ENCODE data around the gene FAHD1.

FAHD1 gene

DNA sequence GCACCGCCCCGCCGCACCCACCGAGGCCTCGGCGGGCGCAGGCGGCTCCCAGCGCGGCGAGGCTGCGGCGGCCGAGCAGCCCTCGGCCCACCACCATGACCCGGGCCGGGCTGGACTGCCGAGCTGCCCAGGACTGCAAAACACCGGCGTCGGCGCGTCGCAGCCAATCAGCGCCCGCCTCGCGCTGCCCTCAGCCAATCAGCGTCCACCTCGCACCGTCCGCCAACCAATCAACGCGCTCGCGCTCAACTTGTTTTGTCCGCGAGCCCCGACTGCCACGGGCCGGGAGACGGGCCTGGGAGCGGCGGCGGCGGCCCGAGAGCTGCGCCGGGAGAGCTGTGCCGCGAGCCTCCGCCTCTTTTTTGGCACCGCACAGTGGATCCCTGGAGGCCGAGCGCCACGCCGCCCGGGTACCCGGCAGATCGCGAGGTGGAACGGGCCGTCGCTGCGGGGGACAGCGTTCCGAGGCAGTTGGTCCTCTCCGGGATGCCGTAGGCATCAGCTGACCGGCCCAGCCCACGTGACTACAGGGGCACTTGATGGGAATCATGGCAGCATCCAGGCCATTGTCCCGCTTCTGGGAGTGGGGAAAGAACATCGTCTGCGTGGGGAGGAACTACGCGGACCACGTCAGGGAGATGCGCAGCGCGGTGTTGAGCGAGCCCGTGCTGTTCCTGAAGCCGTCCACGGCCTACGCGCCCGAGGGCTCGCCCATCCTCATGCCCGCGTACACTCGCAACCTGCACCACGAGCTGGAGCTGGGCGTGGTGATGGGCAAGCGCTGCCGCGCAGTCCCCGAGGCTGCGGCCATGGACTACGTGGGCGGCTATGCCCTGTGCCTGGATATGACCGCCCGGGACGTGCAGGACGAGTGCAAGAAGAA is at the start of gene FAHD1, which contains the start of gene HAGH:
FAHD1 (plus strand) TSS at position 516 of the 883 bp plus-strand sequence; CDS start at position 549, 33 bp downstream.
HAGH (minus strand) TSS at position 135 of the 883 bp plus-strand sequence; CDS start at position 97, 38 bp downstream.
- peak; percentile 92 for DNase-seq

DNA sequence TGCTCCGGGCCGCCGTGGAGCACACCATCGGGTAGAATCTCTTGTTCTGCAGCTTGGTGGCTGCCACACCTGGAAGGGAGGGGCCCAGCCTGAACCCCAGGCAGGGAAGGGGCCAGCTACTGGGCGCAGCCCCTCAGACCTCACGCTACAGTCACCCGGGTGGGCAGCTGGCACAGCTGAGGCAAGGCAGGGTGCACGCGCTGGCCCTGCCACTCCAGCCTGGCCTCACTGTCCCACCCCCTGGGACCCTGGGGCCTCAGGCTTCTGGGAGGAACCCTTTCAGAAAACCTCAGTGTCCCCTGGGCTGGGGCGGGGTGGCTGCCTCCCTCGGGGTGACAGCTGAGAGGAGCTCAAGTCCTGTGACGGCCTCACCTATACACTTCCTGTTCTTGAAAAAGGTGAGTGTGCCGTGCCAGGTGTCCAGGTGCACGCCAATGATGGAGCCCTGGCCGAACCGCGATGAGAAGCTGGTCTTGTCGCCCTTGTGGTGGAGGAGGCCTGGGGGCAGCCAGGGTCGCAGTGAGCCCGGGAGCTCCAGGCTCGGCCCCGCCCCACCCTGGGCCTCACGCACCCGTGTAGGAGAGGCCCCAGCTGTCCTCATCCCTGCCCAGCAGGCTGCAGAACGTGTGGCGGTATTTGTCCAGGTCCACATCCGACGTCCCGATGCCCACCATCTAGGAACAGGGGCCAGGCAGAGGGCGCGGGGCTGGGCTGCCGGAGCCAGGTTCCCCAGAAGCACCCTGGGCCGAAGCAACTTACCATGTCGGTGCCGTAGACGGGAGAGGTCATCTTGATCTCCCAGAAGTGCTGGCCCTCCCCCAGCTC is 49.4 kb upstream of the FAHD1 start:
- DNase-seq: no peak

DNA sequence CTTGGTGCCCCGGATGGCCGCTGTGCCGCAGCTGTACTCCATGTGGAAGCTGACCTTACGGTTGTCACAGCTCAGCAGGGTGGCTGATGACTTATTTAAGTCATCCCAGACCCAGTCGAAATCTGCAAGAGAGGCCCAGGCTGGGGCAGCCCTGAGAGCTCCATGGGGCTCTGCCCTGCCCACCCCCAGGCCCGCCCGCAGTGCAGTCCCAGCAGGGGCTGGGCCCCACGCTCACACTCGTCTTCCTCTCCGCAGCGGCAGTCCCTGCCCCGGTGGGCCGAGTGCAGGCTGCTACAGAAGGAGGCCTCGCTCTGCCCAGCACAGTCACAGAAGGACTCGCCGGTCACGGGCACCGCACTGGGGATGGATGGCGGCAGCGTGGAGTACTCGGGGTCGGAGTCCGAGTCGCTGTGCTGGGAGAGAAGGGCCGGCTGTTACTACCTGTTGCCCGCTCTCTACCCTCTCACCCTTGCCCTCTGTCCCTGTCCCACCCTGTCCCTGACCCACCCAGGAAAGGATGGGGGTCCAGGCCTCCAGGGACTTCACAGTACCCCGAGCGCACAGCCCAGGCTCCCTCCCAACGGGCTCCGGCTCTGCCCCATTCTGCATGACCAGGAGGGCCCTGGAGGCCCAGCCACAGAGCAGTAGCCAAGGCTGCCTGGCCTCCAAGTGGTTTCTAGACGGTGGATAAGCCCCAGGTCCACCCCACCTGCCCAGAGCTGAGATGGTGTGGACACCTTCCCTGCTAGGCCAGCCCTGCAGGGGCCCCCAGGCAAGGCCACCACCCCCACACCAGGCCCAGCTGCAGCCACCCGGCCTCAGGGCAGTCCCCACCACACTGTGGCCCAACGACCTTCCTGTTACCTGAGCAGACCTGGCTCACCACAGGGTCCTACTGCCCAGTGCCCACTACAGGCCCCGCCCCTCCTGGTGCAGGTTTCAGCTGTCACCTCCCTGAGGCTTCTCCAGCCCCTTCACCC is 48.5 kb upstream of the FAHD1 start:
- DNase-seq: no peak

DNA sequence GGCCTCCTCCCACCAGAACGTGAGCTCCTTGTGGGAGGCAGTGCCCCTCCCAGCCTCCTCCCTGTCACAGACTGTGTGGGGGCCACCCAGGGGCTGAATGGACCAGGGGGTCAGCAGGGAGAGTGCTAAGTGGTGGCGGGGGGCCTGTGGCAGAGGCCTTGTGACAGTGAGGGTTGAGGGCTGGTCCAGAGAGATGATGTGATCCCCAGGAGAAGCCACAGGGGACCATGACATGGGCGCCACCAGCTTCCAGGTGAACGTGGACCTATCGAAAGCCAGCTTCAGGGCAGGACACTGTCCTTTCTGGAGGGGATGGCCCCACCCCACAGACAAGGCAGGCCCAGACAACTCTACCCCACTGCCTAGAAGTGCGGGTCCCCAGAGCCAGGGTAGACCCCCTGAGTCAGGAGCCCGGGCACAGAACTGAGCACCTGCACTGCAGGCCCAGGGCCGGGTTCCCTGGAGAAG is 47.7 kb upstream of the FAHD1 start:
- no peak for DNase-seq

DNA sequence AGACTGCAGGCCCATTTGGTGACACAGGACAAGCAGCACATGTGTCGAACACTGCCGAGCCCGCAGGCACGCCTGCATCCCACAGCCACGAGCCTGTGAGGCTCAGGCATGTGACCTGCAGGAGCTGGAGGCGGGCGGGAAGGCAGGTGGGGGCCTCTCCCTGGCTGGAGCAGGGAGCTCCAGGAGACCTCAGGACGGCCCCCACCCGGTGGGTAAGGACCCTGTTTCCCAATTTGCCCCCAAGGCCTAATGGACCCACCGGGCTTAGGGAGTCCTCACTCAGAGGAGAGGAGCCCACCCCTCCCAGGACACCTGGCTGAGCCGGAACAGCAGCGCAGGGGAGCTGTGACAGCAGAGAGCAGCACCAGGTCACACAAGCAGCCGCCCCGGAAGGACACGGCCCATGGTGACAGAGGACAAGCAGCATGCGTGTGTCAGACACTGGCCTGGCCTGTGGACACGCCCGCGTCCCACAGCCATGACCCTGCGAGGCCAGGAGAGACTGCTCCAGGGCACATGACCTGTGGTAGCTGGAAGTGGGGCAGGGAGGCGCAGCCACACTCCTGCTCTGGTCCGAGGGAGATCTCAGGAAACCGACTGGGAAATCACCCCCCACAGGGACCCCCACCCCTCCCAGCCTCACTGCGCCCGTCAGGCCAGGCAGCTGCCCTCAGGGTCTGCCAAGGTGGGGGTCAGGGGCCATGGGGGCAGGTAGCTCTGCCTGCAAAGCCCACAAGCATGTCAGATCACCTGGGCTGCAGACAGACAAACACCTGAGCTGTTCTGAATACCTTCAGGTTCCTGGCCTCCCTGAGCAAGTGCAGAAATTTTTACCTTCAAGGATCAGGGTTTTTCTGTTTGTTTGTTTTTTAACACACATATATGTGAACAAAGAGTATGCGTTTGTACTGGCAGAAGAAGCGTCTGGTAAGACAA is 47.0 kb upstream of the FAHD1 start:
- no peak for DNase-seq

DNA sequence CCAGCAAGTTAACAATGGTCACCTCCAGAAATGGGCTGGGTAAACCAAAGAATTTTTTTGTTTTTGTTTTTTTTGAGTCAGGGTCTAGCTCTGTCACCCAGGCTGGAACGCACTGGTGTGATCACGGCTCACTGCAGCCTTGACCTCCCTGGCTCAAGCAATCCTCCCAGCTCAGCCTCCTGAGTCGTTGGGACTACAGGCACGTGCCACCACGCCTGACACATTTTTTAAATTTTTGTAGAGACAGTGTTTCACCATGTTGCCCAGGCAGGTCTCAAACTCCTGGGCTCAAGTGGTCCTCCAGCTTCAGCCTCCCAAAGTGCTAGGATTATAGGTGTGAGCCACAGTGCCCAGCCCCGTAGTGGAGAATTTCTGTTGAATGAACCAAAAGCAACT is 46.3 kb upstream of the FAHD1 start:
- DNase-seq: no peak

DNA sequence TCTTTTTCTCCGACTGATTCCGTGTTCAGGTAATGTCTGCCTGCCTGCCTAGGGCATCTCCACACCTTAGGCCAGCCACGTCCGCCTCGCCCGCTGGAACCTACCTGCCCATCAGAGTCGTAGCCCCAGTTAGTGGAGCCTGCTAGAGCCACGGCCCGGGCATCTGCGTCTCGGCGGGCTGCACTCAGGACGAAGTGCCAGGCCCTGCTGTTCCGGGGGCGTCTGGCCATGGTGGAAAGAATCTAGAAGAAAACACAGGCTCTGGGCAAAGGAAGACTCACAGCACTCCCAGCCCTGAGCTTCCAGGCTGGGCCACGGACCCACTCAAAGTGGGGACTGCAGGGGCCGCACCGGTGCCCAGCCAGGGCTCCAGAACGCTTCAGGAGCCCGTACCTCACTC is 45.8 kb upstream of the FAHD1 start:
- no peak for DNase-seq

DNA sequence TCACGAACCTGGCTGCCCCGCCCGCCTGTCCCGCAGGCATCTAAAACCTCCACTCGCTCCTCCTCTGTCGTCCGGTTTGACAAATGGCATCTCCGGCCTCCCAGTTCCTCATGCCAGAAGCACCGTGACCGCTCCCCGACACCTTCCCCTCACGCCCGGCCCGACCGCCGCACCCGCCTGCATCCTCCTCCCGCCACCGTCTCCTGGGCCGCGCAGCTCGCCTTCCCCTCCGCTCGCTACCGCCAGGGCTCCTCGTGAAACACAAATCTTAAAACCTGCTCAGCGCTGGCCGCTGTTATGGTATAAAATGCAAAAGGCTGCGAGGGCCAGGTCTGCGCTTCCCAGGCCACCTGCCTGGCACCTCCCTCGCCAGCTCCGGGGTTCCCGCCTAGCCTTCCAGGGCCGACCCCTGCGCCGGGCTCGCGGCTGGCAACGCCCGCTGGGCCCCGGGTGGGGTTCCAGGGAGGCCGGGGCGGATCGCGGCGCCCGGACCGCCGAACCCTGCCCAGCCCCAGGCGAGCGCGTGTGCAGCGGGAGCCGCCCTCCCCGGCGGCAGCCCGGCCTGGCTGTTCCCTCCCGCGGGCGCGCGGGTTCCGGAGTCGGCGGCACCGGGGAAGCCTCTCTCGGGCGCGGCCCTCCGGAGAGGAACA is 45.1 kb upstream of the FAHD1 start:
- DNase-seq: no peak

DNA sequence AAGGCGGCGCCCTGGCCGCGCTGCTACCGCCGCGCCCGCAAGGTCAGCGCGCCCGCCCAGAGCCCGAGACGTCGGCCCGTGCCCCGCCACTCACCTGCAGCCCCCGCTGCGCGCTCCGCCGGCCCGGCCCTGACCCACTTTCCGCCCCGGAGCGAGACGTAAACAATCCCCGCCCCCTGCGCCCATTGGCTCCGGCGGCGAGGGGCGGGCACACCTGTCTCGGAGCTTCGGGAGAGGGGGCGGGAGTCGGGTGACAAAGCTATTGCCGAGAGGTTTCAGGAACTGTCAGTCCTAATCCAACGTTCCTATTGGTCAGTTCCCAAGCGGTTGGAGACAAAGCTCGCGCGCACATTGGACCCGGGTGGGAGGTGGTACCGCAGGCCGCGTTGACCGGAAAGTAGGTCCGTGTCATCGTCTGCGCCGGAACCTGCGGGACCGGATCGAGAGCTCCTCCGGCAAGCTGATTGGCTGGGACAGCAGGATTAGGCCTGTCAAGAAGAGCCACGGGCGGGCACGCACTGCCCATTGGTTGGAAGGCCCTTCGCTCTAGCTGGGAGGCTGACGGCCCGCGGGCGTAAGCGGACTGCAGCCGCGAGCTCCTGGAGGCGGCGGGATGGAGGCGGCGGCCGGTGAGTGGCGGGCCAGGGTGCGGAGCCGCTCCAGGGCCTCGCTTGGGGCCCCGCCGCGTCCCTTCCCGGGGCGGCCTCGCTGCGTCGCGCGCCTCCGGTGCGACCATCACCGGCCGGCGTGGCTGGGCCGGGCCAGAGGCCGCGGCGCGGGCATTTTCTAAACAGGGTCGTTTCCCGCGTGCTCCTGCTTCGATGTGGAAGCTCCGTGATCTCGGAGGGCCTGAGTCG is 44.4 kb upstream of the FAHD1 start, which contains the start of the genes NUBP2 and SPSB3:
NUBP2 (plus strand) TSS at position 553 of the 857 bp plus-strand sequence; CDS start at position 614, 61 bp downstream.
SPSB3 (minus strand) TSS at position 164 of the 857 bp plus-strand sequence. CDS start 1,088 bp downstream, outside the sequence.
- peak; percentile 100 for DNase-seq

DNA sequence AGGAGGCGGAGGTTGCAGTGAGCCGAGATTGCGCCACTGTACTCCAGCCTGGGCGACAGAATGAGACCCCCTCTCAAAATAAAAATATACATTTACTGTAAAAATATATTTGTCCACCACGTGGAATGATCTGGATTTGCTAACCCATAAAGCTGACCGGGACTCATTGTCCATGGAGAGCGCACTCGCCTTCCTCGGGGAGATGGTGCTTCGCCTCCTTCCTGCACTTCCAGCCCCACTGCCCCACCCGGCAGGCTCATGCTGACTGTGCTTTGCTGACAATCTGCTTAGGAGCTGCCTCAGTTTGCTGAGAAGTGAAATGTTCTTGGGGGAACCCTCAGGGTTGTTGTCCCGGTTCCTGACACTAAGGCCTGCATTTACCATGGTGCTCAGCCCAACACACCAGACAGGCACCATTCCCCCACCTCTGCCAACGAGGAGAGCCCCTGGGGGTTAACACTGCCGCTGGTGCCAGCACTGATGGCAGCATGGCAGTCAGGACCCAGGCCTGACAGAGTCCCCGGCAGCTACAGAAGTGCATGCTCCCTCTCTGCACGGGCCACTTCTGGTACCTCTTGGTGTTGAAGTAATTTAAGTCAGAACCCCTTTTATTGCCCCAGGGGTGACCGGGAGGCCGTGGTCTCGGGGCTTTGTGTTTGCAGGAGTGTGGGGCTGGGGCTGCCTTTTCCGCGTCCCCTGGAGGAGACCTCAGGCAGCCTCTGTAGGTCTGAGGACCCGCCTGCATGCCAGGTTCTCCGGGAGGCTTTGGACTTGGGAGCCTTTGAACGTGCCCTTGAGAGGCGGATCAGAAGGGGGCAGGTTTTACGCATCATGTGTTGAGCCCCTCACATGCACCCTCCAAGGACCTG is 41.8 kb upstream of the FAHD1 start:
- DNase-seq: no peak

DNA sequence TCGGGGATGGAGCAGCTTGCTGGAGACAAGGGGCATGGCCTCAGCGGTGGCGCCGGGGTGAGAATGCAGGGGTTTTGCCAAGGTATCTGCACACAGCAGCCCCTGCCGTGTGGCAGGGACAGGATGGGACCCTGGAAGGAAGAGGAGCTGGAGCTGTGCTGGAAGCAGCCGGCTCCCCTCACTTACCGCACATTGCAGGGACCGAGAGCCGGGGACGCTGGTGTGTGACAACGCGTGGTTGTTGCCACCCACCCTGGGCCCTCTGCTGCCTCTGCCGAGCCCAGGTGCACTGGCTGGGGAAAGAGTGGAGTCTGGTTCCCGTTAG is 41.2 kb upstream of the FAHD1 start:
- no peak for DNase-seq

DNA sequence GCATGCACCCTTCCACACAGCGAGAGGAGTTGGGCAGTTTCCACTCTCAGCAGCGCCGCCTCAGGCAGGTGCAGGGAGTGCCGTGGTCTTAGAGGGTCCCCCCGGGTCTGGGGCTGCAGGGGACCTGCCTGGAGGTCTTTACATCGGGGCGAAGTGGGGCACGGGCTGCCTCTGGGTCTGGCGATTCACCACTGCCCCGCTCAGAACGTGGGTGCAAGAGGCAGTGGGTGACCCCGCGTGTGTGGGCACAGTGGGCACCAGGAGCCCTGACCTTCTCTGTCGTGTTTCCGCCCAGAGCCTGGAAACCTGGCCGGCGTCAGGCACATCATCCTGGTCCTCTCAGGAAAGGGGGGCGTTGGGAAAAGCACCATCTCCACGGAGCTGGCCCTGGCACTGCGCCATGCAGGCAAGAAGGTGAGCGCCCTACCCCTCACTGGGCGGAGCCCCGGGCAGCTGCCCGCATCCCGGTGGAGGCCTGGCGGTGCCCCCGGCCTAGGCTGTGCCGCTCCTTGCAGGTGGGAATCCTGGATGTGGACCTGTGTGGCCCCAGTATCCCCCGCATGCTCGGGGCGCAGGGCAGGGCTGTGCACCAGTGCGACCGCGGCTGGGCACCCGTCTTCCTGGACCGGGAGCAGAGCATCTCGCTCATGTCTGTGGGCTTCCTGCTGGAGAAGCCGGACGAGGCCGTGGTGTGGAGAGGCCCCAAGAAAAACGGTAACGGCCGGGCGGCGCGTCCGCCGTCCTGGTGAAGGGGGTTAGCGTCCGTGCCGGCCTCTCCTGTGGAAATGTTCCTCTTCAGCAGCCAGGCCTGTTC is 40.6 kb upstream of the FAHD1 start:
- no peak for DNase-seq

DNA sequence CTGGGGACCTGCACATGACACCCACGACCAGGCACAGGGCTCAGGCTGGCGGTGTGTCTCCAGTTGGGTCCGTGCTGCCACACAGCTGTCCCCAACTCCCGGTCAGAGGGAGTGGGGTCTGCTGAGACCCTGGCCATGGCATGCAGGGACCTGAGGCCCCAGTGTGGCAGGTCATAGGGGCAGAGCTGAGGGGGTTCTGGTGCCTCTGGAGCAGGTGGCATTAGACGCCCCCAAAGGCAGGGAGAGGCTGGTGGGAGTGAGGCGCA is 40.0 kb upstream of the FAHD1 start:
- DNase-seq: no peak

DNA sequence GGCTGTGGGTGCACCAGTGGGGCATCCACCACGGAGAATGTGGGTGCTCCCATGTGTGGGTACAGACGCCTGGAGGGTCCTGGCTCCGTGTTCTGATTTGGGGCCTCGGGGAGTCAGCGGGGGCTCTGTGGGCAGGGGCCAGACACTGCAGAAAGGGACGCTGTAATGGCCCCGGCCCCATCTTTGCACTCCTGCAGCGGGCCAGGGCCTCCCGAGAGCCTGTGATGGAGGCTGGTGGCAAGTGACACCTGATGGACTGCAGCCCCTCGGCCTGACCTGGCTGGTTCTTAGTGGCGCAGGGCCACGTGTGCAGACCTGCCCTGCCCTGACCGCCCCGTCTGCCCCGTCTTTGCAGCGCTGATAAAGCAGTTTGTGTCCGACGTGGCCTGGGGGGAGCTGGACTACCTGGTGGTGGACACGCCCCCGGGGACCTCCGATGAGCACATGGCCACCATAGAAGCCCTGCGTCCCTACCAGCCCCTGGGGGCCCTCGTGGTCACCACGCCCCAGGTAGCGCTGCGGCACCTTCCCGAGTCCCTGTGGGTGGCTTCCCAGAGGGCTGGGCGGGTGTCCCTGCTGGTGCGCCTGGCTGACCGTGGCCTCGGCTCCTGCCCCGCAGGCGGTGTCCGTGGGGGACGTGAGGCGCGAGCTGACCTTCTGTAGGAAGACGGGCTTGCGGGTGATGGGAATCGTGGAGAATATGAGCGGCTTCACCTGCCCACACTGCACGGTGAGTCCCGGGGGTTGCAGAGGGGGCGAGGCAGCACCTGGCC is 39.5 kb upstream of the FAHD1 start:
- no peak for DNase-seq

DNA sequence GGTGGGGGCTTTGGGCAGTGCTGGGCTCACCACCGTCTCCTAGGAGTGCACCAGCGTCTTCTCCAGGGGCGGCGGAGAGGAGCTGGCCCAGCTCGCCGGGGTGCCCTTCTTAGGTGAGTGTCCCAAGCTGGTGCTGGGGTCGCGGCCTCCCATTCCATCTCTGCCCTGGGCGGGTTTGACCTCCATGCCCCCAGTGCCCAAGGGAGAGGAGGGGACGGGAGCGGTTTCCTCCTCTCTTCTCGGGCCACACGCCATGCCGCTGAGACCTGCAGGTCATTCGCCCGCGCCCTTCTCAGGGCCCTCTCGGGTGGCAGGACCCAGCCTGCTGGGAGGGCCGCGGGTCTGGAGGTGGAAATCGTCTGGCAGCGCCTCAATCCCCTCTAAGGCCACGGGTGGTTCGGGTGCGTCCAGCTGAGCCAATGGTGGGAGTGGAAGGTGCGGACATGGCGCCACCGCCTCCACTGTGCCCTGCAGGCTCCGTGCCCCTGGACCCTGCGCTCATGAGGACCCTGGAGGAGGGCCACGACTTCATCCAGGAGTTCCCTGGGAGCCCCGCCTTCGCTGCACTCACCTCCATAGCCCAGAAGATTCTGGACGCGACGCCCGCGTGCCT is 38.8 kb upstream of the FAHD1 start:
- DNase-seq: no peak

DNA sequence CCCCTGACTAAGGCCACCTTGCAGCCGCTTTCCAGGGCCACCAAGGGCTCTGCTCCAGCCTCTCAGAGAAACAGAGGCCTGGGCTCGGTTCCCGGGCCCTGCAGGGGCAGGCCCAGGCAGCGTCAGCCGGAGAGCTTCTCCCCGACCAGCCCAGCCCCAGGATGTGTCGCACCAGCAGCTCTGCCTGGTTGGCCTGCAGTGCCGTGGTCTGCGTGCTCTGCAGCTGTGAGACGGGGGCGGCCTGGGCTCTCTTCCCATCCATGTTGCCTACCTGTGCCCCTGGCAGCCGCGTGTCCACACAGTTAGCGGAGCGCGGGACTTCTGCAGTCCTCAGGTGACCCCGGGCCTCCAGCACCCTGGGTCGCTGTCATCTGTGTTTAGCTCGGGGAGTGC is 38.3 kb upstream of the FAHD1 start:
- no peak for DNase-seq

DNA sequence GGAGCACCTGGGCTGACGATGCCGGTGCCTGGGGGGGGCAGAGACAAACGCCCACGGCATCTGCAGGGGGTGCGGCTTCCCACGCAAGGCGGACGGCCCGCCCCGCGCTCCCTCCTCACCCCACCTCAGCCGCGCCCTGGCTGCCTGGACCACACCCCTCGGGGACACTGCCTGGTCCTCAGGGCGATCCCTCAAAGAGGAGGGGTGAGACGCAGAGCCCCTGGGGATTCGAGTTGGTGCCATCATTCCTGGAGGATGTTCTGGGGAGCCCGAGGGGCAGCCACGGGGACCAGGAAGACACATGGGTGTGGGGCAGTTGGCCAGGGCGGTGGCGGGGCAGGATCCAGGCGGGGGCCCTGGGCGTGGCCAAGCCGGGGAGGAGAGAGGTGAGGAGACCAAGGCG is 37.4 kb upstream of the FAHD1 start:
- no peak for DNase-seq

All from CD4-positive, alpha-beta T cell treated with Interleukin-4 for 4 hours (primary cell).